Activated CD4-positive, CD25-positive, alpha-beta regulatory T cell (primary cell): ENCODE results near the gene DACT3.

Experiments
- DNase-seq, 4 experiments: peaks; one replicate each; lab custom pipeline; 2025; lab: John Stamatoyannopoulos, UW

The DACT3 gene, protein sequence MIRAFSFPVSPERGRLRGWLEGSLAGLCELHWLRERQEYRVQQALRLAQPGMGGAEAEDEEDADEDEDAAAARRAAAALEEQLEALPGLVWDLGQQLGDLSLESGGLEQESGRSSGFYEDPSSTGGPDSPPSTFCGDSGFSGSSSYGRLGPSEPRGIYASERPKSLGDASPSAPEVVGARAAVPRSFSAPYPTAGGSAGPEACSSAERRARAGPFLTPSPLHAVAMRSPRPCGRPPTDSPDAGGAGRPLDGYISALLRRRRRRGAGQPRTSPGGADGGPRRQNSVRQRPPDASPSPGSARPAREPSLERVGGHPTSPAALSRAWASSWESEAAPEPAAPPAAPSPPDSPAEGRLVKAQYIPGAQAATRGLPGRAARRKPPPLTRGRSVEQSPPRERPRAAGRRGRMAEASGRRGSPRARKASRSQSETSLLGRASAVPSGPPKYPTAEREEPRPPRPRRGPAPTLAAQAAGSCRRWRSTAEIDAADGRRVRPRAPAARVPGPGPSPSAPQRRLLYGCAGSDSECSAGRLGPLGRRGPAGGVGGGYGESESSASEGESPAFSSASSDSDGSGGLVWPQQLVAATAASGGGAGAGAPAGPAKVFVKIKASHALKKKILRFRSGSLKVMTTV

DNA sequence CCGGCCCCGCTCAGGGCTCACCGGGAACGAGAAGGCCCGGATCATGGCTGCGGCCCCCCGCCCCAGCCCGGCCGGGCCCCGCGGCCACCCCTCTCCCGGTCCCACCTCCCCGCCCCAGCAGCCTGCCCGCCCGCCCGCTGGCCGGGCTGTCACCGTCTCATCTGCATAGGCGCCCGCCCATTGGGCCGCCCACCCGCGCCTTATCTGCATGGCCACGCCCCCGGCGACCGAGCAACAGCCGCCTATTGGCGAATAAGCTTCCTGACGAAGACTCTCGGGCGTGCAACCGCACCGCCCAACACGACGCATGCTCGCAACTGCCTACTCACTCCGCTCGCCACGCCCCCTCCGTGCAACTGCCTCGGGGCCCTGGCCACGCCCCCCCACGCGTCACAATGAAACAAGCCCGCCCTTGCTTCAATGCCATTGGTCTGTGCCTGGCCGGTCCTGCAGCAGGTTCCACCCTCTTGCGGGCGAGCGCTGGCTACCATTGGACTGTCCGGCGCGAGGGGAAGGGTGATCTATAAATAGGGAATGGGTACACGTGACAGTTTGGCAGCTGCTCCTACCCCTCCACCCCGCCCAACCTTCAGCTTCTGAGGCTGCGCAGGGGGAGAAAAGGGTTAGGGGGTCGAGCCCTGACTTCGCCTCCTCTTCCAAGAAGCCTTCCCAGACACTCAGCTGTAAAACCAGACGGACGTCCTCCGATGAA is at the start of gene DACT3:
Gene DACT3 (minus strand): TSS at position 163 of the 712 bp plus-strand sequence. CDS start 118 bp downstream, at position 45.
- peak; percentile 99 to 100 (median 100) for DNase-seq

DNA sequence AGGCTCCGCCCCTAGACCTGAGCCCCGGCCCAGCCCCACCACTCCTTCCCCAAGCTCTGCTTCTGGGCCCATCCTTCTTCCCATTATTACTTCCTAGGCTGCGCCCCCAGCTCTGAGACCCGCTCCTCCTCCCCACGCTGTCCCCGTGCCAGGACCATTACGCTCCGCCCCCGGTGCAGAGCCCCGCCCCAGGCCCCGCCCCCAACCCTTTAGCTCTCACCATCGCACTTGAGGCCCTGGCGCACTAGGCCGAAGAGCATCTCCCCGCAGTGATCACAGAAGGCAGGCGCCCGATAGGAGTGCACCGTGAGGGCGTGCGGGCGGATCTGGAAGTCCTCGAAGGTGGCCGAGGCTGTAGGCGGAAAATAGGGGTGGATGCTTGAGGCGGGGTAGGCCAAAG is 49.7 kb upstream of the DACT3 start:
- no peak for DNase-seq

GRCh38 chr19:46704379-46705076 is 43.5 kb upstream of the DACT3 start:
- peak; percentile 73 to 95 (median 87) for DNase-seq

- no peak for DNase-seq
Measured at GRCh38 chr19:46700704-46701103, 39.7 kb upstream of the DACT3 start.

DNA sequence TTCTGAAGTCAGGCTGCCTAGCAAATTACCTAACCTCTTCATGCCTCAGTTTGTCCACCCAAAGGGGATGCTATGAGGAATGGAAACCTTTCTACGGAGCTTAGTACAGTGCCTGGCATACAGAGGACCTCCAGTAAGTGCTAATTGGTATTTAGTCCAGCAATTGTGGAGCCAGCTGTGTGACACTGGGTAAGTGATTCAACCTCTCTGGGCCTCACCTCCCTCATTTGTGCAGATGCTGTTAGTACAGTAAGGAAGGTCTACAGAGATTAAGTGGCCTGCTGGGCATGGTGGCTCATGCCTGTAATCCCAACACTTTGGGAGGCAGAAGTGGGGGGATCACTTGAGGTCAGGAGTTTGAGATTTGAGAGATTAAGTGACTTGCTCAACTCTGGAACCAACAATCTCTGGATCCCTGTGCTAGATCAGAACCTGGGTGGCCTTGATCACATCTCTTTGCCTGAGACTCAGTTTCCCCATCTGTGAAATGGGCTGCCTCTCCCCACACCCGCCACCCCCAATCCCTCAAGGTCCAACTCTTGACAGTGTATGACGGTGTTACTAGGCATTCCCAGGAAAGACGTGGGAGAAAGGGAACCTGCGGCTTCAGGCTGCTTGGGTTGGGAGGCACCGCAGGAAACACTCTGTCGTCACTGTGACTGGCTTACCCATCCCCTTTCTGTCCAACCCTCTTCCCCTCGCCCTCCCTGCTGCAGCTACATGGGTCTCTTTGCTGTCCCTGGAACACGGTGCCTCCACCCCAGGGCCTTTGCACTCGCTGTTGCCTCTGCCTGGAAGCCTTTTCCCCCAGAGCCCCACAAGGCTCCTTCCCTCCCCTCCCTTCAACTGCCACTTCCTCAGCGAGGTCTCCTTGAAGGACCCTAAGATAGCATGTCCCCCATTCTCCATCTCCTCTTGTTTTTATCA is 37.7 kb upstream of the DACT3 start:
- no peak for DNase-seq

GRCh38 chr19:46697204-46697960 is 36.4 kb upstream of the DACT3 start:
- DNase-seq, result no peak

GRCh38 chr19:46696866-46697203 is 35.9 kb upstream of the DACT3 start:
- DNase-seq, result no peak

DNA sequence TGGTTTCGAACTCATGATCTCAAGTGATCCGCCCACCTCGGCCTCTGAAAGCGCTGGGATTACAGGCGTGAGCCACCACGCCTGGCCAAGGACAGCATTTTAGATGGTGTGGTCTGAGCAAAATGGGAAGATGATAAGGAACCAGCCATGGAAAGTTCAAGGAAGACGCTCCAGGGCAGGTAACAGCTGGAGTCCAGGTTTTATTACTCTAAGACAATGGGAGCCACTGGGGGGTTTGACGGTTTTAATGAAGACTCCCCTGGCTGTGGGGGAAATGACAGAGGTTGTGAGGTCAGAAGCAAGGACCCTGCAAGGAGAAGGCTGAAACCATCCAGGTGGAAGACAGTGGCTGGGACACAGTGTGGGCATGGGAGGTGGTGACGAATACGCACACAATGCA is 35.1 kb upstream of the DACT3 start:
- no peak for DNase-seq

DNA sequence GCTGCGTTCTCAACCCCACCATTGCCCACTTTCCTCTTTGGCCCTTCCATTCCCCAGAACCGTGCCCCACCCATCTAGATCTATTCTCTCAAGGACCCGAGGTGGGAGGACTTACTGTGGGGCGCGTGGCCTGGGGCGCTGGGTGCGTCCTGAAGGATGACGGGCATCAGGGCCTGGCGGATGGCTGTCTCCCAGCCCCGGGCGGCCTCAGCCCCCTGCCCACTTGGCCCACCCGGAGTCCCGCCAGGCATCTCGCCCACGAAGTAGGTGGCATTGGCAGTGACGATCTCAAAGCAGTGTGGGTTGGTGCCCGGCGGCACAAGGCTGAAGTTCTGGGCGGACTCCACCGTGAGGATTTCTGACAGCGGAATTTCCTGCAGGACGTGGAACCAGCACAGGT is 32.8 kb upstream of the DACT3 start:
- DNase-seq, result no peak

DNA sequence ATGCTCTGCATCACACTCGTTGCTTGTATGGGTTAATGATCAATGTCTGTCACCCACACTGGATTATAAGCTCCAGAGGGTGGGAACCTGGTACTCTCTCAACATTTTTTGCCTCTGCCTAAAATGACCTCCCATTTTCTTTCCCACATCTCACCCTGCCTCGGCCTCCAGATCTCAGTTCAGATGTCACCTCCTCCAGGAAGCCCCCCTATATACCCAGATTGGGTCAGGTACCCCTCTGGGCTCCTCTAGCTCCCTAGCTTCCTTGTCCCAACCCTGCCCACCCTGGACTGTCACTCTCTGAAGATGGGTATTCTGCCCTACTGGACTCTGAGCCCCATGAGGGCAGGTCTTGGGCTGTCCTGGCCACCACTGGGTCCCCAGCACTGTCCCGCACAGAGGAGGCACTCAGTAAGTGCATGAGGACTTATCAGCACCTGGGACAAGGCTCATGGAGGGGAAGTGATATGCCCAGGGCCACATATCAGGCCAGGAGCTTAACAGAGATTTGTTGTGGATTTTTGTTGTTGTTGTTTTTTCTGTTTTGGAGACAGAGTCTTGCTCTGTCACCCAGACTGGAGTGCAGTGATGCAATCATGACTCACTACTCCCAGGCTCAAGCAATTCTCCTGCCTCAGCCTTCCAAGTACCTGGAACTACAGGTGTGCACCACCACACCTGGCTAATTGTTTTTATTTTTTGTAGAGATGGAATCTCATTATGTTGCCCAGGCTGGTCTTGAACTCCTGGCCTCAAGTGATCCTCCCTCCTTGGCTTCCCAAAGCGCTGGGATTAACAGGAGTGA is 32.1 kb upstream of the DACT3 start:
- no peak for DNase-seq

GRCh38 chr19:46691948-46692347 is 31.0 kb upstream of the DACT3 start:
- no peak for DNase-seq

DNA sequence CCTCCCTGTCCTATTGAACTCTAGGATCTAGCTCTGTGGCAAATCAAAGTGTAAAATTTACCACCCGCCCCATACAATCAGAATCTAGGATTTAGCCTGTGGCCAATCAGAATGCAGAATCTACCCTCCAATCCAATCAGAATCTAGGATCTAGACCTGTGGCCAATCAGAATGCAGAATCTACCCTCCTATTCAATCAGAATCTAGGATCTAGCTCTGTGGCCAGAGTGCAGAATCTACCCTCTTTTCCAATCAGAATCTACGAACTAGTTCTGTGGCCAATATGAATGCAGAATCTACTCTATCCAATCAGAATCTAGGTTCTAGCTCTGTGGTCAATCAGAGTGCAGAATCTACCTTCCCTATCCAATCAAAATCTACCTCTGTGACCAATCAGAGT is 30.1 kb upstream of the DACT3 start:
- no peak for DNase-seq

- no peak for DNase-seq
Measured at GRCh38 chr19:46689358-46689757, 28.4 kb upstream of the DACT3 start.

GRCh38 chr19:46687438-46688145 is 26.6 kb upstream of the DACT3 start:
- DNase-seq, result no peak

DNA sequence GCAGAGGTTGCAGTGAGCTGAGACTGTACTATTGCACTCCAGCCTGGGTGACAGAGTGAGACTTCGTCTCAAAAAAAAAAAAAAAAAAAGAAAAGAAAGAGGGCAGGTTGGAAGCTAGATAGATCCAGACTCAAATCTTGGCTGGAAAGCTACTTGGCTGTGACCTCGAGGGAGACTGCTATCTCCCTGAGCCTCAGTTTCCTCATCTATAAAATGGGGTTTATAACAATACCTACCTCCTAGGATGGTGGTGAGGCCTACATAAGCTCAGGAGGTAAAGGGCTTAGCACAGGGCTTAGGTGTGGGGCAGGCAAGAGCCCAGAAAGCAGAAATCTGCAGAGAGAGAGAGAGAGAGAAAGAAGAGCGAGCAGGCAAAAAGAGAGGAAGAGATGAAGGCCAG is 24.2 kb upstream of the DACT3 start:
- DNase-seq, result no peak

- peak in 2 of 4 experiments; percentile 24 to 39 for DNase-seq
Measured at GRCh38 chr19:46678110-46678732, 17.2 kb upstream of the DACT3 start.

DNA sequence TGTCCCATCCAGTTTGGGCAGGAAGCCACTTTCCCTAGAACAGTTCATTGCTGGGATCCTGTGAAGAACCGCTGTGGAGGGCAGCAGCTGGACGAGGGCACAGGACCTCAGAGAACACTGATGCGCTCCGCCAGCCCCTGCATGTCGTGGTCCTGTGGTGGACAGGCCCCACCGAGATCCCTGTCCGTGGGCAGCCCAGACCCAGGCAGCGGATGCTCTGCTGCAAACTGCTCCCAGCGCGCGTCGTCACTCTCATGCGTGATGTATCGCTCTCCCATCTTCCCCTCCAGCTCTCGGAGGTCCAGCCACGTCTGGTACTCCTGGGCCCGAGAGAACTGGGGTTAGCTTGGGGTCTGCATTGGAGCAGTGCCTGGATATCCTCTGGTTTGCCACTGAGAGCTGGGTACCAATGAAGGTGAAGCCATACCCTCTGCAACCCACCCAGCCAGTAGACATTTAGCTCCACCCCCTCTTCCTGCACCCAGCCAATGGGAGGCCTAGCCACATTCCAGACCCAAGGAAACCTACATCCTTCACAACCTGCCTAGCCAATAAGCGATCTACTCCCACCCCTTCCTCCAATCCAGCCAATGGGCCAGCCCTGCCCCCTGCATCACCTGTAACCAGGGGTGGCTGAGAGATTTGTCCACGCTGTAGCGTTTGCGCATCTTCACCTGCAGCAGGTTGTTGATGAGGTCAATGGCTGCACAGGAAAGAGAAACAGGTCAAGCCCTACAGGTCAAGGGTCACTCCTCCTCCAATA is 13.6 kb upstream of the DACT3 start:
- no peak for DNase-seq

DNA sequence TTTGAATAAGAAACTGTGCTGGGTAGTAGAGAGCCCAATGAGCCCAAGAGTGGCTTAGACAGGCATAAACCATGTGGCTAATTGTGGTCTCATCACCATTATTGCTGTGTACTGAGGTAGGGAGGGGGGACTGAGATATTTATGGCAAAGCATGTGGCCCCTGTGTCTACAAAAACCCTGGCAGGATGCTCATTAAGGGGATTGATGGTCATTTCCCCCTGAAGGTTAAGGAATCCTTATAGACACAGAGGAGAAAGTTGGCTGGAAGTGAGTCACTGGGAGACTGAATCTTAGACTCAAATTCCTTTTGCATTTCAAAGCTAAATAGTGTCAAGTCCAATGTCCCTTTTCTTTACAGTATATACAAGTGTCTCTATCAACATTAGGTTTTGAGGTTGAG is 9.8 kb upstream of the DACT3 start:
- DNase-seq, result no peak
